ENCODE measurements around the gene CLSTN2. TPM values are rescaled to one million over a fixed set of nuclear protein-coding genes. Genes with fewer than 3 reads are reported as not detected.
A peak's percentile ranks its signal among the peaks of the same experiment; 100 is the strongest.

The CLSTN2 gene
- total RNA-seq, 1 experiment from 2014 or later: 0.68 TPM

- H3K4me1 ChIP-seq (ENCODE audit: insufficient read depth, low read length): no peaks in the 10 kb centered on the region
- H4K8ac ChIP-seq (replicated peaks; ENCODE audit: insufficient read length, low read depth, low read length): no peak overlapping the region
- H2BK20ac ChIP-seq (ENCODE audit: low read depth, low read length, poor library complexity, severe bottlenecking): no peak overlapping the region
- Mint-ChIP-seq H3K9me3 (no peaks in the 10 kb centered on the region), H3K27ac (peak overlapping the region in 1 of 3 experiments; percentile 6; a peak in 1 of 7 replicates), H3K4me3 (no peak overlapping the region), H3K4me1 (no peaks in the 10 kb centered on the region; a peak in 1 of 4 replicates), H3K36me3 (ENCODE audit: insufficient read depth in 1 of 3, low read depth in 3 of 3) (no peaks in the 10 kb centered on the region; a peak in 1 of 7 replicates), H3K27me3 (ENCODE audit: low read depth) (peaks cover 2% of the 10 kb centered on the region)
- no peaks in the 10 kb centered on the region for H3K27me3 ChIP-seq (ENCODE audit: insufficient read depth, low read length)
- no peak overlapping the region for H2BK120ac ChIP-seq (ENCODE audit: low read depth, low read length, poor library complexity, severe bottlenecking)
- no peaks in the 10 kb centered on the region for H3K79me1 ChIP-seq (ENCODE audit: insufficient read depth, low read depth, low read length, poor library complexity, severe bottlenecking)
- no peaks in the 10 kb centered on the region for H3K9me3 ChIP-seq (ENCODE audit: control insufficient read depth, low read depth, low read length)
- H3K23ac ChIP-seq (ENCODE audit: insufficient read length, low read depth, low read length): no peak overlapping the region
- H3K27ac ChIP-seq (ENCODE audit: insufficient read length, low read depth, low read length): no peak overlapping the region
- no peak overlapping the region for H3K14ac ChIP-seq (ENCODE audit: insufficient read depth, low read length)
- no peak overlapping the region for H4K5ac ChIP-seq (ENCODE audit: insufficient read length, low read depth, low read length)
- H4K91ac ChIP-seq (ENCODE audit: insufficient read length, low read depth, low read length): no peak overlapping the region
- H3K56ac ChIP-seq (ENCODE audit: insufficient read length, low read depth, low read length): no peak overlapping the region
- H3T11ph ChIP-seq (ENCODE audit: low read length): no peak overlapping the region
- no peaks in the 10 kb centered on the region for H3K23me2 ChIP-seq (ENCODE audit: insufficient read length, low read depth, low read length, poor library complexity, severe bottlenecking)
- H2AK5ac ChIP-seq (ENCODE audit: insufficient read length, low read length): no peak overlapping the region
- H3K18ac ChIP-seq (ENCODE audit: insufficient read length, low read depth, low read length): no peak overlapping the region
- no peaks in the 10 kb centered on the region for H4K20me1 ChIP-seq (ENCODE audit: control insufficient read depth, insufficient read depth, insufficient read length)
- no peaks in the 10 kb centered on the region for H3K79me2 ChIP-seq (ENCODE audit: insufficient read depth, low read length)
- H3K9ac ChIP-seq (ENCODE audit: extremely low read depth, insufficient read length, low read length): no peak overlapping the region
- no CpG with 5 or more reads among the region's 1 CpG for WGBS (ENCODE audit: extremely low coverage, insufficient read length, low lambda C conversion rate)
- no peak overlapping the region for H2BK15ac ChIP-seq (ENCODE audit: low read depth, low read length)
- no peak overlapping the region for H2AFZ ChIP-seq (ENCODE audit: low read length)
- H2BK5ac ChIP-seq (ENCODE audit: insufficient read length, low read length): no peak overlapping the region
- no peak overlapping the region for H3K4me2 ChIP-seq (ENCODE audit: insufficient read depth, insufficient read length, low read length)
- TF ChIP-seq, protein P1, sequence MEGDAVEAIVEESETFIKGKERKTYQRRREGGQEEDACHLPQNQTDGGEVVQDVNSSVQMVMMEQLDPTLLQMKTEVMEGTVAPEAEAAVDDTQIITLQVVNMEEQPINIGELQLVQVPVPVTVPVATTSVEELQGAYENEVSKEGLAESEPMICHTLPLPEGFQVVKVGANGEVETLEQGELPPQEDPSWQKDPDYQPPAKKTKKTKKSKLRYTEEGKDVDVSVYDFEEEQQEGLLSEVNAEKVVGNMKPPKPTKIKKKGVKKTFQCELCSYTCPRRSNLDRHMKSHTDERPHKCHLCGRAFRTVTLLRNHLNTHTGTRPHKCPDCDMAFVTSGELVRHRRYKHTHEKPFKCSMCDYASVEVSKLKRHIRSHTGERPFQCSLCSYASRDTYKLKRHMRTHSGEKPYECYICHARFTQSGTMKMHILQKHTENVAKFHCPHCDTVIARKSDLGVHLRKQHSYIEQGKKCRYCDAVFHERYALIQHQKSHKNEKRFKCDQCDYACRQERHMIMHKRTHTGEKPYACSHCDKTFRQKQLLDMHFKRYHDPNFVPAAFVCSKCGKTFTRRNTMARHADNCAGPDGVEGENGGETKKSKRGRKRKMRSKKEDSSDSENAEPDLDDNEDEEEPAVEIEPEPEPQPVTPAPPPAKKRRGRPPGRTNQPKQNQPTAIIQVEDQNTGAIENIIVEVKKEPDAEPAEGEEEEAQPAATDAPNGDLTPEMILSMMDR (conservative IDR thresholded peaks at IDR 0.05): no peak
- H2BK12ac ChIP-seq (ENCODE audit: insufficient read length, low read depth, low read length): no peak overlapping the region
- no peak overlapping the region for H3K4ac ChIP-seq (ENCODE audit: low read depth, low read length)
- DNase-seq: no peak
These were observed 610.2 kb downstream of the CLSTN2 start for GRCh38 chr3:140545197-140545596.

Data from H9 (cell line).